ENCODE measurements around the gene STK32B. TPM values are rescaled to one million over a fixed set of nuclear protein-coding genes. Genes with fewer than 3 reads are reported as not detected.
"Not testable (repeated sequence)": the region's sequence is repeated elsewhere in the genome, so short reads cannot be mapped to it uniquely, and the experiment has no call there.

STK32B gene
- total RNA-seq, 2 experiments from 2014 or later = not detected

GRCh38 chr4:5164221-5164912 lies 113.1 kb downstream of the STK32B start:
- Mint-ChIP-seq H3K36me3 (no peaks in the 10 kb centered on the region), H3K9me3 (no peaks in the 10 kb centered on the region), H3K27me3 (no peaks in the 10 kb centered on the region), H3K4me3 (no peak overlapping the region), H3K27ac (no peak overlapping the region), H3K4me1 (no peaks in the 10 kb centered on the region)
- no peak for DNase-seq

GRCh38 chr4:5165420-5166369 lies 114.4 kb downstream of the STK32B start:
- Mint-ChIP-seq H3K27ac (no peak overlapping the region), H3K4me3 (no peak overlapping the region), H3K36me3 (no peaks in the 10 kb centered on the region), H3K27me3 (no peaks in the 10 kb centered on the region), H3K9me3 (no peaks in the 10 kb centered on the region), H3K4me1 (no peaks in the 10 kb centered on the region)
- no peak for DNase-seq

GRCh38 chr4:5166377-5166776 lies 115.1 kb downstream of the STK32B start:
- Mint-ChIP-seq H3K36me3 (no peaks in the 10 kb centered on the region), H3K9me3 (no peaks in the 10 kb centered on the region), H3K4me3 (no peak overlapping the region), H3K27ac (no peak overlapping the region), H3K27me3 (no peaks in the 10 kb centered on the region), H3K4me1 (no peaks in the 10 kb centered on the region)
- DNase-seq = no peak

GRCh38 chr4:5168891-5169290 lies 117.6 kb downstream of the STK32B start:
- H3K27me3 Mint-ChIP-seq = no peaks in the 10 kb centered on the region
- H3K9me3 Mint-ChIP-seq = peaks cover 2% of the 10 kb centered on the region
- no peak overlapping the region for H3K4me3 Mint-ChIP-seq
- no peaks in the 10 kb centered on the region for H3K4me1 Mint-ChIP-seq
- H3K36me3 Mint-ChIP-seq = no peaks in the 10 kb centered on the region
- no peak for DNase-seq
- H3K27ac Mint-ChIP-seq = no peak overlapping the region

GRCh38 chr4:5175836-5176235 lies 124.6 kb downstream of the STK32B start:
- not testable (repeated sequence) for H3K36me3 Mint-ChIP-seq, H3K27ac Mint-ChIP-seq, H3K9me3 Mint-ChIP-seq, H3K27me3 Mint-ChIP-seq, H3K4me1 Mint-ChIP-seq, DNase-seq, H3K4me3 Mint-ChIP-seq

GRCh38 chr4:5184606-5185005 lies 133.3 kb downstream of the STK32B start:
- peaks cover 6% of the 10 kb centered on the region for H3K27me3 Mint-ChIP-seq
- no peak overlapping the region for H3K27ac Mint-ChIP-seq
- DNase-seq = no peak

GRCh38 chr4:5185551-5185950 lies 134.3 kb downstream of the STK32B start:
- DNase-seq = no peak
- no peaks in the 10 kb centered on the region for H3K9me3 Mint-ChIP-seq
- no peaks in the 10 kb centered on the region for H3K4me1 Mint-ChIP-seq
- H3K4me3 Mint-ChIP-seq = no peak overlapping the region
- no peaks in the 10 kb centered on the region for H3K36me3 Mint-ChIP-seq
- H3K27me3 Mint-ChIP-seq = peaks cover 6% of the 10 kb centered on the region
- no peak overlapping the region for H3K27ac Mint-ChIP-seq

More at GRCh38 chr4:5184606-5185005, 133.3 kb downstream of the STK32B start:
- H3K4me3 Mint-ChIP-seq = no peak overlapping the region
- no peaks in the 10 kb centered on the region for H3K9me3 Mint-ChIP-seq
- no peaks in the 10 kb centered on the region for H3K36me3 Mint-ChIP-seq
- H3K4me1 Mint-ChIP-seq = no peaks in the 10 kb centered on the region

GRCh38 chr4:5186271-5187064 lies 135.2 kb downstream of the STK32B start:
- H3K9me3 Mint-ChIP-seq = no peaks in the 10 kb centered on the region
- H3K4me1 Mint-ChIP-seq = no peaks in the 10 kb centered on the region
- no peak for DNase-seq
- no peaks in the 10 kb centered on the region for H3K36me3 Mint-ChIP-seq
- no peak overlapping the region for H3K27ac Mint-ChIP-seq
- no peak overlapping the region for H3K4me3 Mint-ChIP-seq
- H3K27me3 Mint-ChIP-seq = peaks cover 6% of the 10 kb centered on the region

GRCh38 chr4:5188130-5188529 lies 136.8 kb downstream of the STK32B start:
- H3K4me3 Mint-ChIP-seq = no peak overlapping the region
- no peak overlapping the region for H3K27ac Mint-ChIP-seq
- no peak for DNase-seq
- H3K36me3 Mint-ChIP-seq = no peaks in the 10 kb centered on the region
- H3K4me1 Mint-ChIP-seq = no peaks in the 10 kb centered on the region
- H3K27me3 Mint-ChIP-seq = peaks cover 6% of the 10 kb centered on the region
- H3K9me3 Mint-ChIP-seq = no peaks in the 10 kb centered on the region

- Mint-ChIP-seq H3K9me3 (no peaks in the 10 kb centered on the region), H3K27me3 (peaks cover 2% of the 10 kb centered on the region), H3K4me1 (no peaks in the 10 kb centered on the region), H3K27ac (no peak overlapping the region), H3K36me3 (no peaks in the 10 kb centered on the region), H3K4me3 (no peak overlapping the region)
- no peak for DNase-seq
These were observed 140.6 kb downstream of the STK32B start for GRCh38 chr4:5191831-5192230.

- Mint-ChIP-seq H3K9me3 (no peaks in the 10 kb centered on the region), H3K4me1 (no peaks in the 10 kb centered on the region), H3K27ac (no peak overlapping the region), H3K36me3 (no peaks in the 10 kb centered on the region), H3K27me3 (no peaks in the 10 kb centered on the region), H3K4me3 (no peak overlapping the region)
- DNase-seq = no peak
These were observed 141.0 kb downstream of the STK32B start for GRCh38 chr4:5192271-5192670.

GRCh38 chr4:5192678-5193077 lies 141.4 kb downstream of the STK32B start:
- Mint-ChIP-seq H3K4me1 (no peaks in the 10 kb centered on the region), H3K27ac (no peak overlapping the region)

GRCh38 chr4:5198656-5199541 lies 147.6 kb downstream of the STK32B start:
- no peak overlapping the region for H3K4me3 Mint-ChIP-seq
- H3K9me3 Mint-ChIP-seq = no peaks in the 10 kb centered on the region
- no peaks in the 10 kb centered on the region for H3K36me3 Mint-ChIP-seq
- no peaks in the 10 kb centered on the region for H3K27me3 Mint-ChIP-seq
- H3K27ac Mint-ChIP-seq = no peak overlapping the region
- DNase-seq = no peak
- H3K4me1 Mint-ChIP-seq = no peaks in the 10 kb centered on the region

More at GRCh38 chr4:5192678-5193077, 141.4 kb downstream of the STK32B start:
- Mint-ChIP-seq H3K36me3 (no peaks in the 10 kb centered on the region), H3K27me3 (no peaks in the 10 kb centered on the region), H3K4me3 (no peak overlapping the region), H3K9me3 (no peaks in the 10 kb centered on the region)
- DNase-seq = no peak

- Mint-ChIP-seq H3K4me1 (no peaks in the 10 kb centered on the region), H3K4me3 (no peak overlapping the region), H3K27ac (no peak overlapping the region), H3K27me3 (no peaks in the 10 kb centered on the region), H3K9me3 (no peaks in the 10 kb centered on the region), H3K36me3 (no peaks in the 10 kb centered on the region)
- no peak for DNase-seq
These were observed 148.6 kb downstream of the STK32B start for GRCh38 chr4:5199912-5200311.

Data from activated naive CD8-positive, alpha-beta T cell treated with anti-CD3 and anti-CD28 coated beads for 36 hours (primary cell).